Measurements from ENCODE around the gene KRT6B. TPM values are rescaled to one million over a fixed set of nuclear protein-coding genes. Genes with fewer than 3 reads are reported as not detected.
A peak's percentile ranks its signal among the peaks of the same experiment; 100 is the strongest.

Gene KRT6B
- total RNA-seq, 4 donors from 2014 or later = not detected

DNA sequence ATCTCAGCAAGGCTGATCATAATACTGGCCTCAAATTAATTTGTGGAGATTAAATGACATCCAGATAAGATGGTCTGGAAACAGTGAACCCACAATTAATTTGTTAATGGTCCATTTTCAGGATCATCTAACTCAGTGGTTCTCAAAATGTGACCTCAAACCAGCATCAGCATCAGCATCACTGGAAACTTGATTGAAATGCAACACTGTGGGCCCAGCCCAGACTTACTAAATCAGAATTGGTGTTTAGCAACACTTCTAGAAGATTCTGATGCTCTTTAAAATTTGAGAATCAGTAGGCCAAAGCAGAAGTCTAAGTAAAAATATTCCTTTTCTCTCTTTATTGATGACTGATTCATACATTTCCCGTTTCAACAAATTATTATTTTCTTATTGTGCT is 35.2 kb downstream of the KRT6B start:
- Histone ChIP-seq H3K4me3 (no peak overlapping the region), H3K9me3 (no peaks in the 10 kb centered on the region), H3K27ac (peak overlapping the region in 2 of 4 donors; percentile 40 to 48)

DNA sequence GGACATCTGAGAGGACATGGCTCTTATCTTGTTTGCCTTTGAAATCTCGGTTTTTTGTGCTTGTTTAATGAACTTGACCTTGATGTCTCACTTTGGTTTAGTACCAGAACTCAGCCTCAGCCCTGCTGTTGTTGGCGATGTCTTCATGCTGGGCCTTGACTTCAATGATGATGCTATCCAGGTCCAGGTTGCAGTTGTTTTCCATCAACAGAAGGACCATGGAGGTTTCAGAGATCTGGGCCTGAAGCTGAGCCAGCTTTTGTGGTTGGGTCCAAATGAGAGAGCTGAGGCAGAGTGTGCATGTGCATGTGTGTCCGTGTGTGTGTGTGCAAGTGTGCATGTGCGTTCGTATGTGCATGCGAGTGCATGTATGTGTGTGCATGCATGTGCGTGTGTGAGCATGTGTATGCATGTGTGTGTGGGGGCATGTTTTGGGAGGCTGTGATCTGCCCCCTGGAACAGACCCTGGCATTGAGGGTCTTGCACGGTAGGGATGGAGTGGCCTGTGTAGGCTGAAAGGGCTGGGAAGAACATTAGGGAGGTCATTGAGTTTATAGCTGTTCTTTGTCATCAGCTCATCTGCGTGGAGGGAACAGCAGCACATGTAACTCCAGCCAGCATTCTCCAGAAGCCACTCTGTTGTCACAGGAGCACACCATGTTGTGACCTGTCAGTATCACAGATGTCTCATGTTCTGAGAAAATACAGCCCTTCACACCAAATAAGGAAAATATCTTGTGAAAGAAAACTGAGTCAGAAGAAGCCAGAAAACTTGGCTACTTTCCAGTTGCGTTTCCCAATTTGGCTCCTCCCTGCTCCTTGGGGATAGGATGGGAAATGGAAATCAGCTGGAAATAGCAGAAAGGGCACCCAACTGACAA is 35.8 kb downstream of the KRT6B start:
- Histone ChIP-seq H3K4me3 (no peak overlapping the region), H3K4me1 (peaks cover 0 to 4% (median 0%) of the 10 kb centered on the region in 4 donors), H3K27me3 (no peaks in the 10 kb centered on the region), H3K9me3 (no peaks in the 10 kb centered on the region), H3K27ac (peak overlapping the region in 3 of 4 donors; percentile 13 to 49 (median 48)), H3K36me3 (no peaks in the 10 kb centered on the region)
- peak in 1 of 3 donors; percentile 55 for DNase-seq
- no peak for TF ChIP-seq POLR2A (IDR thresholded peaks at IDR 0.05)
- TF ChIP-seq, protein P1, sequence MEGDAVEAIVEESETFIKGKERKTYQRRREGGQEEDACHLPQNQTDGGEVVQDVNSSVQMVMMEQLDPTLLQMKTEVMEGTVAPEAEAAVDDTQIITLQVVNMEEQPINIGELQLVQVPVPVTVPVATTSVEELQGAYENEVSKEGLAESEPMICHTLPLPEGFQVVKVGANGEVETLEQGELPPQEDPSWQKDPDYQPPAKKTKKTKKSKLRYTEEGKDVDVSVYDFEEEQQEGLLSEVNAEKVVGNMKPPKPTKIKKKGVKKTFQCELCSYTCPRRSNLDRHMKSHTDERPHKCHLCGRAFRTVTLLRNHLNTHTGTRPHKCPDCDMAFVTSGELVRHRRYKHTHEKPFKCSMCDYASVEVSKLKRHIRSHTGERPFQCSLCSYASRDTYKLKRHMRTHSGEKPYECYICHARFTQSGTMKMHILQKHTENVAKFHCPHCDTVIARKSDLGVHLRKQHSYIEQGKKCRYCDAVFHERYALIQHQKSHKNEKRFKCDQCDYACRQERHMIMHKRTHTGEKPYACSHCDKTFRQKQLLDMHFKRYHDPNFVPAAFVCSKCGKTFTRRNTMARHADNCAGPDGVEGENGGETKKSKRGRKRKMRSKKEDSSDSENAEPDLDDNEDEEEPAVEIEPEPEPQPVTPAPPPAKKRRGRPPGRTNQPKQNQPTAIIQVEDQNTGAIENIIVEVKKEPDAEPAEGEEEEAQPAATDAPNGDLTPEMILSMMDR (IDR thresholded peaks at IDR 0.05) = no peak

More for the DNA sequence above, 35.2 kb downstream of the KRT6B start:
- no peak for TF ChIP-seq POLR2A (IDR thresholded peaks at IDR 0.05)
- TF ChIP-seq, protein P1 (IDR thresholded peaks at IDR 0.05) = no peak
- Histone ChIP-seq H3K27me3 (no peaks in the 10 kb centered on the region), H3K4me1 (peaks cover 0 to 4% (median 0%) of the 10 kb centered on the region in 4 donors), H3K36me3 (no peaks in the 10 kb centered on the region)
- no peak for DNase-seq

DNA sequence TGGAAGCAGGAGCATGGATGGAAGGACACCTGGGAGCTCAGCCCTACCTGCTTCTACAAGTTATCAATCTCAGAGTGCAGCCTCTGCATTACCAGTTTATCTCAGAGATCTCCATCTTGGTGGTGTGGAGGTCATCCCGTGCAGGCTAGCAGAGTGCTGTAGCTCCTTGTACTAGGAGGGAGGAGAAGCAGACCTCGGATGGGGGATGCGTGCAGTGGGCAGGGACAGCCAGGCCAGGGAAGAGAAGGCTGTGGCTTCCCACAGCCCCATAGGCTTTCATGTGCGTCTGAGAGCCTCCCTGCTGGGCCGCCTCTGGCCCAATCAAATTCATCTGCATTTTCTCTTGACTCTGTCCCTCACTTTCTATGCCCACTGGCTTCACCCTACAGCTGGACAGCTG is 37.0 kb downstream of the KRT6B start:
- DNase-seq = no peak
- H3K27ac ChIP-seq = no peak overlapping the region
- no peak for TF ChIP-seq POLR2A (IDR thresholded peaks at IDR 0.05)
- TF ChIP-seq, protein P1 (IDR thresholded peaks at IDR 0.05) = no peak
- H3K9me3 ChIP-seq = no peaks in the 10 kb centered on the region
- no peak overlapping the region for H3K4me3 ChIP-seq
- no peaks in the 10 kb centered on the region for H3K27me3 ChIP-seq
- H3K36me3 ChIP-seq = no peaks in the 10 kb centered on the region
- peaks cover 0 to 4% (median 0%) of the 10 kb centered on the region in 4 donors for H3K4me1 ChIP-seq

DNA sequence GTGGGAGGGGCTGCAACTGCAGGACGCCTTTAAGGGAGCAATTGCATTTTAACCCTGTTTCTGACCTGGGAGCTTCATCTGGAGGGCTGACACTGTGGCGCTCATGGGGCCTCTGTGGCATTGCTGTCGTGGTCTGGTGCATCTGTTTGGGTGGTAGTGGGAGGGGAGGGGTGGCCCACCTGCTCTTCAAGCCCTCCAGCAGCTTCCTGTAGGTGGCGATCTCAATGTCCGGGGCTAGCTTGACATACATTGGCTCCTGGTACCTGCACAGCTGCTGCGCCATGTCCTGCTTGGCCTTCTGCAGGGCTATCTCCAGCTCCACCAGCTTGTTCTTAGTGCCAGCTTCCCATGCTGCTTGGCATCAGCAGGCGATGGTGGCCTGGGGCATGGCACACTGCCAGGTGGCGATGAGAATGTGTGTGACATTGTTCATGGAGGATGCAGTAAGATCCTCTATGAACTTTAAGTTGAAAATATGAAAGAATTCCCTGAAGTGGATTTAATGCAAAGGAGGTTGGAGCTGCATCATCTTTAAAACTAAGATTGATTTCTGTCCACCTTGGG is 38.1 kb downstream of the KRT6B start:
- no peak for DNase-seq
- no peak for TF ChIP-seq POLR2A (IDR thresholded peaks at IDR 0.05)
- TF ChIP-seq, protein P1 (IDR thresholded peaks at IDR 0.05) = no peak
- H3K4me3 ChIP-seq = no peak overlapping the region

DNA sequence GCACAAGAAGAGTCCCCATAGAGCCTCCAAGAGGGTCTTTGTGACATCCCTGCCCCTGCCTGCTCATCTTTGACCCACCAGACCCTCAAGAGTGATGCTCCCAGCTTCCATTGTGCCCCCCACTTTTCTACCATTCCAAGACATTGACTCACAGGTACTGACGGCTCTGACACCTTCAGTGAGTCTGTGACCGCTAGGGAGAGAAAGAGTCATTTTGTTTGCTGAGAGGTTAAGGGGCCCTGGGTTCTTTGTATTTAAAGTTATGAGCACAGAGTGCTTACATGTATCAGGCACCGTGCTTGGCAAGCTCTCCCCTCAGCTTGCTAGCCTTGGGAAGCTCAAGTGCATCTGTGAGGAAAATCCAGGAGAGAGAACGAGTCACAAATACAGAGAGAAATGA is 38.7 kb downstream of the KRT6B start:
- Histone ChIP-seq H3K9me3 (no peaks in the 10 kb centered on the region), H3K36me3 (no peaks in the 10 kb centered on the region), H3K27me3 (no peaks in the 10 kb centered on the region), H3K27ac (no peak overlapping the region), H3K4me1 (peaks cover 0 to 4% (median 0%) of the 10 kb centered on the region in 4 donors), H3K4me3 (no peak overlapping the region)
- no peak for TF ChIP-seq POLR2A (IDR thresholded peaks at IDR 0.05)
- TF ChIP-seq, protein P1 (IDR thresholded peaks at IDR 0.05) = no peak
- no peak for DNase-seq

More for the DNA sequence above, 38.1 kb downstream of the KRT6B start:
- no peaks in the 10 kb centered on the region for H3K36me3 ChIP-seq
- H3K9me3 ChIP-seq = no peaks in the 10 kb centered on the region
- H3K27me3 ChIP-seq = no peaks in the 10 kb centered on the region
- H3K4me1 ChIP-seq = peaks cover 0 to 4% (median 0%) of the 10 kb centered on the region in 4 donors
- no peak overlapping the region for H3K27ac ChIP-seq

All from Peyer's patch (tissue), 4 donors.